Hypothalamus (tissue), 51 donors: ENCODE data around the gene DOCK1.
"Not testable (repeated sequence)": the region's sequence is repeated elsewhere in the genome, so short reads cannot be mapped to it uniquely, and the experiment has no call there.

Experiments used
- DNase-seq, 51 donors: peaks; one replicate each; lab custom pipeline; 2025; lab: John Stamatoyannopoulos, UW

The DOCK1 gene

DNA sequence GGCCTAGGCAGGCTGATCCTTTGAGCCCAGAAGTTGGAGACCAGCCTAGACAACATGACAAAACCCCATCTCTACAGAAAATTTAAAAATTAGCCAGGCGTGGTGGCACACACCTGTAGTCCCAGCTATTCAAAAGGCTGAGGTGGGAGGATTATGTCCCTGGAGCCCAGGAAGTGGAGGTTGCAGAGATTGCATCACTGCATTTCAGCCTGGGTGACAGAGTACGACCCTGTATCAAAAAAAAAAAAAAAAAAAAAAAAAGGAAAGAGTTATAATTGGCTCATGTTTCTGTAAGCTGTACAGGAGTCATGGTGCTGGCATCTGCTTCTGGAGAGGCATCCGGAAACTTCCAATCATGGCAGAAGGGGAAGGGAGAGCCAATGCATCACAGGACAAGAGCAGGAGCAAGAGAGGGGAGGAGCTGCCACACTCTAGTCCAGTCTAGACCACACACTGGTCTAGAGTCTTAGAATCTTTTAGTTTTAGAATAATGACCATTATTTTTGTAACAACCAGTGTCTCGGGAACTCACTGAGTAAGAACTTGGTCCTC is 16.8 kb downstream of the DOCK1 start:
- no peak for DNase-seq

DNA sequence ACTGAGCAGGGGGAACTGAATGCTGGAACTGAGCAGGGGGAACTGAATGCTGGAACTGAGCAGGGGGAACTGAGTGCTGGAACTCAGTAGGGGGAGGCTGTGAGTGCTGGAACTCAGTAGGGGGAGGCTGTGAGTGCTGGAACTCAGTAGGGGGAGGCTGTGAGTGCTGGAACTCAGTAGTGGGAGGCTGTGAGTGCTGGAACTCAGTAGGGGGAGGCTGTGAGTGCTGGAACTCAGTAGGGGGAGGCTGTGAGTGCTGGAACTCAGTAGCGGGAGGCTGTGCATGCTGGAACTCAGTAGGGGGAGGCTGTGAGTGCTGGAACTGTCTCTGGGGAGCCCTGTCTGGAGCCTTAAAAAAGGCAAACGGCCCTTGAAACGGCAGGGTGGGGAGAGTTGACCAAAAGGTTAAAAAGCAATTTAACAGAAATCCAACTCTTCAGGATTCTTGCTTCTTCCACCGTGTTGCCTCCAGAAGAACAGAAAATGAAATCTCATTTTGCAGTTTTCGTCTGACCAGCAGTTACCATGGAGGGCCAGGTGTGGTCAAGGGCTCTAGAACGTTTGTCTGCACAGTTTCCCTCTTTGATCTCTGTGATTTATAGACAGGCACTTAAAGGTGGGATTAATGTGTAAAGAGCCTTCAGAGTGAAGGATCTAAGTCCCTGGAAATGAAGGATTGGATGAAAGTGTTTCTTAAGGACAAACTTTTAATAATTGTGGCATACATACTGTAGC is 19.1 kb downstream of the DOCK1 start:
- DNase-seq: no peak

DNA sequence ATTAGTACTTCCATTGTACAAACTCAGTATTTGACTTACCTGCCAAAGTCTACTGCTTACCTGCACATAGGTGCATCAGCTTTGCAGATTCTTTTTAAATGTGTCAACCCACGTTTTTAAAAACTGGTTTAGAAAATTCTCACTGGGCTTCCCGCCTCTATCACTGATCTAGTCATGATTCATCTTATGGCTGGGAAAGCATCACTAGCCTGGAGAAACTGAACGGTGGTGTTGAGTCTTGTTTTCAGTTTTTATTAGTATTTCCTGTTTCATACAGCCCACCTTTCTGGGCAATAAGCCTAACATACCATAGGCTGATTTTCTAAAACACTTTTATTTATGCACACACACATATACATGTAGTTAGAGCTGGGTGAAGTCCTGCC is 19.7 kb downstream of the DOCK1 start:
- no peak for DNase-seq

DNA sequence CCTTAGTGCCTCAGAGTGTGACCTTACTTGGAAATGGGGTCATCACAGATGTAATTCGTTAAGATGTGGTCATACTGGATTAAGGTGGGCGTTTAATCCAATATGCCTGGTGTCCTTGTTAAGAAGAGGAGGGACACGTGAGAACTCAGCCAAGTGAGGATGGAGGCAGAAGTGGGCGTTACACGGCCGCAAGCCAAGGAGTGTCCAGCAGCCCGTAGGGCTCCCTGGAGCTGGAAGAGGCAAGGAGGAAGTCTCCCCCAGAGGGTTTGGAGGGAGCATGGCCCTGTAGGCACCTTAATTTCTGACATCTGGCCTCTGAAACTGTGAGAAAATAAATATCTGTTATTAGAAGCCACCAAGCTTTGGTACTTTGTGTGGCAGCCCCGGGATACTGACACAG is 21.3 kb downstream of the DOCK1 start:
- no peak for DNase-seq

DNA sequence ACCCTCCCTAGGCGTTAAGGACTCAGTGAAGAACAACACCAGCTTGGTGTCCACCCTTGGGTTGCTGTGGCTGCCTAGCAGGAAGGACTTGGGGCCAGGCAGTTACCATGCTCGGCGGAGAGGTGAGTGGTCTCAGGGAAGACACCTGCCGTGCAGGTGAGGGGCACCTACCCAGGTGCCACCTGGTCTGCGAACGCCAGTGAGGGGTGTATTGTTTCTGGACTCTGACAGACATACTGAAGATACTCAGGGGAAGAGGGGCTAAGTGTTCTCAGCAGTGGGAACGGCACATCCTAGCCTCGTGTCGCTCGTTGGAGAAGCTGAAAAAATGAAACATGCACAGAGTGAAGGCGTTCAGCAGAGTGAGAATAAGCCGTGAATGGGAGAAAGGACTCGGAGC is 22.6 kb downstream of the DOCK1 start:
- no peak for DNase-seq

DNA sequence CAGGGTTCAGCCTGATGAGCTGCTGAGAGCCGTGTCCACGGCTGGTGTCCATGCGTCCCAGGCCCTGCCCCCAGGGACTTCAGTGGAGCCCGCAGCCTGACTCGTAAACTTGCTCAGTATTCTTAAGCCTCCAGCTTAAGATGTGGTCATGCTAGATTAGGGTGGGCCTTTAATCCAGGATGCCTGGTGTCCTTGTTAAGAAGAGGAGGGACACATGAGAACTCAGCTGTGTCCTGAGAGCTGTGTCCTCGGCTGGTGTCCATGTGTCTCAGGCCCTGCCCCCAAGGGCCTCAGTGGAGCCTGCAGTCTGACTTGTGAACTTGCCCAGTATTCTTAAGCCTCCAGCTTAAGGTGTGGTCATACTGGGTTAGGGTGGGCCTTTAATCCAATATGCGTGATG is 23.0 kb downstream of the DOCK1 start:
- DNase-seq: no peak

DNA sequence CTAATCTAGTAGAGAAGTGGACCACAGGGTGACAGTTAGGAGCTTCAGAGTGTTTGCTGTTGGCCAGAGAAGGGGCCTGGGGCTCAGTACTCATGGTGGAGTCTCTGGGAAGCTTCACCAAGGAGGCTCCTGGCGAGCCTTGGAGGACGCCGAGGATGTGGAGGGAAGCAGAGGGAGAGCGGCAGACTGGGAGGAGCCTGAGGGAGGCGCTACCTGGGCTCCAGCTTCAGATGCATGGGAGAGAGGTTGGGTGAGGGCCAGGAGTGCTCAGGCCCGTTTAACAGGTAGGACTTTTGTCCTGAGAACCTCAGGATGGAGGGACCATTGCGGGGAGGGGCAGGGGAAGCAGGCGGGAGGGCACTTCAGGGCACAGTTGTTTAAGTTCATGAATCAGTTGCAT is 24.2 kb downstream of the DOCK1 start:
- DNase-seq: no peak

DNA sequence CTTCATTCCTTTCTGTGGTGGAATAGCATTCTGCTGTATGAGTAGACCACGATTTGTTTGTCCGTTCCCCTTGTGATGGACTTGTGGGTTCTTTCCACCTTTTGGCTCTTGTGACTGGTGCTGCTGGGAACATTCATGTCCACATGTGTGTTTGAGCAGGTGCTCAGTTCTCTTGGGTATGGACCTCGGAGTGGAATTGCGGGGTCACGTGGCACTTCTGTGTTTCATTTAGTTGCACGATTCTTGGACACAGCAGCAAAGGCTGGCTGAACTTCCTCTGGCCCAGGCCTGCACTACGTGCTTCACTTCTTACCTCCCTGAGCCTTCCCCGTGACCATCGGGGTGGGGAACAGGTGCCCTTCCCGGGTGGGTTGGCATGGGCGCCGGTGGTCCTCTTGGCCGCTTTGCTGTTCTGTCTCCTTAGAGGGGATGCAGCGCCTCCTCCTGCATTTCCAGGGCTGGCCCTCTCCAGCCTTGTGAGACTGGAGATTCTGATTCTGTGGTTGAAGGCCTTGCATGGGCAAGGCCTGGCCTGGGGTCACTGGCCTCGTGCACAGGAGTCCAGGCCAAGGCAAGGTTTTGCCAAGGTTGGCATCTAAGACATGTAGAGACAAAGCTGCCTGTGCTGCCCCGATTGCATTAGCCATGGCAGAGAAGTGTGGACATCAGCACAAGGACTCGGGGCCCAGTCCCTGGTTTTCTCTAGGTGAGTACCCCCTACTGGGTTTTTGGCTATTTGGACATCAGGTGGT is 25.1 kb downstream of the DOCK1 start:
- no peak for DNase-seq

DNA sequence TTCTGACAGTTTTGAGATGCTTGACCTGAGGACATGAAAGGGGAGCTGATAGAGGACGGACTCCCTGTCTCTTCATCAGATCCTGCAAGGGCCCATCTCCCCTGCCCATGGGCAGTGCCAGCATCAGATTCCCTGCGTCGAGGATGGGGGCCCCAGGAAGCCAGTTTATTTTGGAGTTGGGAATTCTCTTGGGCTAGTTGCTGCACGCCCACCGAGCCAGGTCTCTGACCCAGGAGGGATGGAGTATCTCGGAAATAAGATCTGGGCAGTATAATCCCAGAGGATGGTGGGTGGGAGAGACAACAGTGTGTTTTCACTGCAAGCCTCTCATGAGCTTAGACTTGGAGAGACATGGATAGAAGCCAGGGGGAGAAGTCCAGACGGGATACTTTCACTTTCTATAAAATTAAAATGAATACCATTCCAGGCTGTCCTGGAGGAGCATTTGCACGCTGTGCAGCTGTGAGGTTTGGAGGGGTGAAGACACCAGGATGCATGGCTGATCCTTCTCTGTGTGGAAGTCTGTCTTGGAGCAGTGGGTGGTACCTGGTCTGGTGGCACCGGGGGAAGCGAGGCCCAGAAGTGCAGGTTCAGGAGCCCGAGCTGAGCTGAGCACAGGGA is 25.8 kb downstream of the DOCK1 start:
- no peak for DNase-seq

DNA sequence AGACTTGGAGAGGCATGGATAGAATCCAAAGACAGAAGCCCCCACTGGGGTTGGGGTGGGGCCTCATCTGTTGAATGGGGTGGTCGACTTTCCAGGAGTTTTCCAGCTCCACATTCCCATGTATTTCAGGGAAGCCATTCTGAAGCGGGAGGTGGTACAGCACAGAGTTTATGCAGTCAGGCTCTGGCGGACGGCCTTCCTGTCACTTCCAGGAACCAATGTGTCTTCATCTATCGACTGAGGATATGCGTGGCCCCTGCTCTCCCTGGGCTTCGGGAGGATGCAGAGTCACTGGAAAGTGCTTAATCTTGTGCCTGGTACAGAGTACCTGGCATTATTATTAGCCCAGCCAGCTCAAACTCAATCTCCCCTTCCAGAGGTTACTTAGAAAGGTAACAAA is 26.3 kb downstream of the DOCK1 start:
- DNase-seq: no peak

DNA sequence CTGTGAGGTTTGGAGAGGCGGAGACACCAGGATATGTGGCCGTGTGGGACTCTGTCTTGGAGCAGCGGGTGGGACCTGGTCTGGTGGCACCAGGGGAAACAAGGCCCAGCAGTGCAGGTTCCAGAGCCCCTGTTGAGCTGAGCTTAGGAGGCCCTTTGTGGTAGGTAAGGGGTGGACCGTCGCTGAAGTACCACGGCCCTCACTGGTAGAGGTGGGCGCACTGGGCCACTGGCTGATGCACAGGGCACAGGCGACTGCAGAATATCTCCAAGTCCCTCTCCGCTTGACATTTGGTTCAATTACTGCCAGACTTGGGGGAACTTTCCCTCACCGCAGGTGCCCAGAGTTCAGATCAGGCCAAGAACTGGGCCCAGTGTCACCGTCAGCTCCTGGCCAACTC is 27.3 kb downstream of the DOCK1 start:
- DNase-seq: no peak

DNA sequence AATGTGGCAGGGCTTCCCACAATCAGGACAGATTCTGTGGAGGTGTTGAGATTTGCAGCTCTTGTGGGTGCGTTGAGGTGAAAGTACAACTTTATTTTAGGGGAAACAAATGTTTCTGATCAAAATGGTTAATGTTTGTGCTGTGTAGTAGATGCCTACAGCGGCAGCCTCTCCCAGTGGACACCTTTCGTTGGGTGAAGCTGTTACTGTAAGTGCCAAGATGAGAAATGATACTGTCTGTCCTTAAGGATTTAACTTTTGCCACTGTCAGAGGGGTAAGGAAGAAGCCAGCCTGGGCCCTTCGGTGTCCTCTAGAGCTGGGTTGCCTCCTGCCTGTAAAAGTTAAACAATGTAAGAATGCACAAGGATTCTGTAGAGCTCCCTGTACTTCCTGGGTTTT is 27.9 kb downstream of the DOCK1 start:
- DNase-seq: no peak

DNA sequence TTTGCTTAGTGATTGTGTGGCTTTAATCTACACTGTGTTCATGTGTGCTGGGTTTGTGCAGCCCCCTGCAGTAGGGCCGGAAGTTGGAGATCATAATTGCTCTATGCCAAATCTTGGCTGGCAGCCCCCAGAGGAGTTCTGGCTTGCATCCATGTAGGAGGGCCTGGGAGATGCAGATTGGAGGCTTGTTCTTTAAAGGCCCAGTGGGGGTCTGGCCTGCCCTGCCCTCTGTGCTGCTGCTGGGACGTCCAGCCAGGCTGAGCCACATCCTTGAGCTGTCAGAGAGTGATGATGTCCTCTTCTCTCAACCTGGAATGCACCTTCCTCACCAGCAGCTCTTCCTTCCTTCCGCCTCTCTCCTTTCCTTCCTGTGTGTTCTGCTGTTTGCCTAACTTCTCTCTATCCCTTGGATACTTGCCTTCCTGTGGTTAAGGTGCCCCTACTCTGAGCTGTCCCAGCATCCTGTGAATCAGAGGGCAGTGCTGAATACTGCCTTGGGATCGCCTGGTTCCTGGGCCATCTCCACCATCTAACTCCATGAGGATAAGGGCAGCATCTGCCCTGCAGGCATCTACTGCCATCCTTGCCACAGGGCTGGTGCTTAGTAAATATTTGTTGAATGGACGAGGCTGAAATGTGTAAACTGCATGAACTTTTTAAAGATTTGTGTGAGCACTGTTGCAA is 30.2 kb downstream of the DOCK1 start:
- DNase-seq: no peak

DNA sequence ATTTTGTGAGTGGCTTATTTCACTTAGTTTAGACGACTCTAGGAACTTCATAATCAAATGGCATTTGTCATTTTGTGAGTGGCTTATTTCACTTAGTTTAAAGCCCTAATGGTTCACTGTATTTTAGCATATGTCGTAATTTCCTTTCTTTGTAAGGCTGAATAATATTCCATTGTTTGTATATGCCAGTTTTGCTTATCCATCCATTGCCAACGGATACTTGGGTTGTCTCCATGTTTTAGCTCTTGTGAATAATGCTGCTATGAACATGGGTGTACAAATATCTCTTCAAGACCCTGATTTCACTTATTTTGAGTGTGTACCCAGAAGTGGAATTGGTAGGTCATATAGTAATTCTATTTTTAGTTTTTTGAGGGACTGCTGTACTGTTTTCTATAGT is 31.8 kb downstream of the DOCK1 start:
- DNase-seq: no peak

DNA sequence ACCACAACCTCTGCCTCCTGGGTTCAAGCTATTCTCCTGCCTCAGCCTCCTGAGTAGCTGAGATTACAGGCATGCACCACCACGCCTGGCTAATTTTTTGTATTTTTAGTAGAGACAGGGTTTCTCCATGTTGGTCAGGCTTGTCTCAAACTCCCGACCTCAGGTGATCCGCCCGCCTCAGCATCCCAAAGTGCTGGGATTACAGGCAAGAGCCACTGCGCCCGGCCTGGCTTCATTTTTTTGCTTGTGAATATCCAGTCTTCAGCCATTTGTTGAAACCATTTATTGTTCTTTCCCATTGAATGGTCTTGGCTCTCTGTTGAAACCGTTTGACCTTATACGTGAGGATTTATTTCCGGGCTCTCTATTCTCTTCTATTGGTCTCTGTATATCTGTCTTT is 32.9 kb downstream of the DOCK1 start:
- not testable (repeated sequence) for DNase-seq

DNA sequence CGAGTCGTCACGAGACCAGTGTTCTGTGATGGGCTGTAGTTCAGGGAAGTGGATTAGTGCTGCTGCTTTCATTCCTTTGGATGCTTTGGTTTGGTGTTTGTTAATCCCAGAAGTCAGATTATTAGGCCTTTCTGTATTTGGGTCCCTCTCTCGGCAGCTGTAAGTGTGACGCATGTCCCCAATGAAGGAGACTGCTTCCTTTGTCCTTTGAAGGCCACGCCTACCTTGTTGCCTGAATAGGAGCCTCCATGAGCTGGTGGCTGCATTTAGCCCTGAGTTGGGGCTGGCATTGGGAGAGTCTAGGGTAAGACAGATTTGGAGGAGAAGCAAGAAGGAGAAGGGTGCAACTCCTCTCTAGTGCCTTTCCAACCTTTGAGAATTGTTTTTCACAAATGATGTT is 34.5 kb downstream of the DOCK1 start:
- DNase-seq: peak in 35 of 51 donors; percentile 20 to 85 (median 60)

DNA sequence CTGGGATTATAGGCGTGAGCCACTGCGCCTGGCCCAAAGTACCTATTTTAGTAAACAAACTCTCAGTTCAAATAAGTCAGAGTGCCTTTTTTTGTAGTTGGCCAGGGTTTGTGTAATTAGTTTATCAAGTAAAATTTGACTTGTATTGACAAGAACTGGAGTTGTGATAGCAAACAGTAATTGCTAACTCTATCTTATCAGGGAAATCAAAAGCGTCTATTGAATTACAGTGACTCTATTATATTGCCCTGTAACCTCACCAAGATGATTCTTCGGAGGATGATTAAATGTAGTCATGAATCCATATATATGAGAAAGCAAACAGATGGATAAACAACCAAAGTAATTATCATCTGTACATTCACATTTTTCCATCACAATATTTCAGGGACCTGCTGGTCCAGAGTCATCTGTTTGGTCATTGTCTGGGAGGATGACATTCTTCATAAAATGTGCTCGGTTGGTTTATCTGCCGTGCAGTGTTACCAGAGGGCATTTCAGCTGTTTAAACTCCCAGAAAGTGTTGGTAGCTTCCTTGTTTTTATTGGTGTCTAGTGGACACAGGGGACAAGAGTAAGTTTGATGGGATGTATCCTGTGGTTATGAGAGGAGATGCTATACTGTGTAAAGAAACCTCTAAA is 35.6 kb downstream of the DOCK1 start:
- DNase-seq: no peak

DNA sequence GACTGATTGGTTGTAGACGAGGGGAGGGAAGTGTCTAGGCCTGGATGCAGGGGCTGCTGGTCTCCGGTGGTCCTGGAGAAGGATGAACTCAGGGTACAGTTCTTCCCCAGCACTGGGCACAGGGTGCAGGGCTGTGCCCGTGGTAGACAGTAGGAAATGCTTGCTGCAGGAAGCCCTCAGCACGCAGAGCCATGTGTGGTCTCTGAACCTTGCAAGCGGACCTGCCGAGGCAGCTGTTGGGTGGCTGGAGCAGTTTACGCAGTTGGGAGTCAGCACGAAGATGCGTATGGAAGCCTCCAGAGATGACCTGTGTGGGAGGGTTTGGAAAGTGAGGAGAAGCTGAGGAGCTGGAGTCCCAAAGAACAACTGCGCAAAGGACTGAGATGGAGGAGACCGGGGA is 39.0 kb downstream of the DOCK1 start:
- DNase-seq: no peak

DNA sequence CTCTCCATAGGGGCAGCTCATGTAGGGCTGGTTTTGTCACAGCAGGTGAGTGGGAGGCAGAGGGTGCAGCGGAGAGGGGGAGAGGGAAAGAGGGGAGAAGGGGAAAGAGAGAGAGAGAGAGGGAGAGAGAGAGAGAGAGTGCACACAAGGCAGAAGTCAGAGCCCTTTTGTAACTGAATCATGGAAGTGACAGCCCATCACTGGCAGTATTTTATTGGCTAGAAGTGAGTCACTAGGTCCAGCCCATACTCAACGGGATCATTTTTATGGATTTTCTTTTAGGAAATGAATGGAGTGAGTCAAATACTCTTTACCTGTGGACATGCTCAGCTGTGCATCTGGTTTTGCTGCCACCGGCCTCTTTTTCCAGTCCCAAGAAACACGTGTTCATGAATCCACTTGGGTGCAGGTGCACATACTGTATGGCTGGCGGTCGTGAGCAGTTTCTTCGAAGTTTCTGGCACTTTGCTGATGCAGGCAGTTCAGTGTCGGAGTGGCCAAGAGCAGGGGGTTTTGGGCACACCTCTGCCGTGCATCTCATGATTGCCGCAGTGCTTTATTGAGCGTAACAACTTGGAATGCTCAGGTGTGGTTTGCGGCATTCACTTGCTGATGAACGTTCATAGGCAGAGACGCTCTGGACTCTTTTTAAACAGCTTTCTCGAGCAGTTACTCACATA is 40.3 kb downstream of the DOCK1 start:
- peak in 1 of 51 donors; percentile 6 for DNase-seq

DNA sequence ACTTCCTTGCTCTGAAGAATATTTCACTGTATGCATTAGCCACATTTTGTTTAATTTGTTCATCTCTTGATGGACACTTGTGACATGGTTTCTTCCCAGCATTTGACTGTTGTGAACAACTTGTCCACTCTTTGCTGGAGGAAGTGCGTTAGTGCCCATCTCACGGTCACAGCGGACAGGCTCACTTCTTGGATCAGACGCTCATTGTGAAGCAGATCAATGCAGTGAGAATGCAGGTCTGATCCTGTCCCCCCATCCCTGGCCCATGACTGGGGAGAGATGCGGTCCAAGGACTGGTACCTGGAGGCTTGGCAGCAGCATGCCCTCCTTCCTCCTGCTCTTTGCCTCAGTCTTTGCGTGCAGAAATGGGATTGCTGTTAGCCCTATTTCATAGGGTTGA is 41.5 kb downstream of the DOCK1 start:
- no peak for DNase-seq
